KOPT-K1 (cell line): ENCODE measurements around the gene ID1.
"Not testable (repeated sequence)": the region's sequence is repeated elsewhere in the genome, so short reads cannot be mapped to it uniquely, and the experiment has no call there.

Source experiments
- H3K27ac ChIP-seq: fragments of 200-600 bp; sonication (generic); 2 replicates; pipeline ENCODE4 v1.5.1; 2016; ENCODE audit warnings: antibody characterized with exemption, mild to moderate bottlenecking, low read depth, low read length; ENCODE audit not compliant: poor library complexity, severe bottlenecking
- H3K36me3 ChIP-seq: fragments of 200-600 bp; sonication (generic); 2 replicates; pipeline ENCODE4 v1.5.1; 2017; ENCODE audit warnings: antibody characterized with exemption, mild to moderate bottlenecking, low read length, moderate library complexity; ENCODE audit not compliant: insufficient read depth
- H3K9me3 ChIP-seq: fragments of 200-600 bp; sonication (generic); 2 replicates; pipeline ENCODE4 v1.5.1; 2017; ENCODE audit warnings: antibody characterized with exemption, low read length, mild to moderate bottlenecking; ENCODE audit not compliant: insufficient read depth, poor library complexity, severe bottlenecking

ID1 gene

DNA sequence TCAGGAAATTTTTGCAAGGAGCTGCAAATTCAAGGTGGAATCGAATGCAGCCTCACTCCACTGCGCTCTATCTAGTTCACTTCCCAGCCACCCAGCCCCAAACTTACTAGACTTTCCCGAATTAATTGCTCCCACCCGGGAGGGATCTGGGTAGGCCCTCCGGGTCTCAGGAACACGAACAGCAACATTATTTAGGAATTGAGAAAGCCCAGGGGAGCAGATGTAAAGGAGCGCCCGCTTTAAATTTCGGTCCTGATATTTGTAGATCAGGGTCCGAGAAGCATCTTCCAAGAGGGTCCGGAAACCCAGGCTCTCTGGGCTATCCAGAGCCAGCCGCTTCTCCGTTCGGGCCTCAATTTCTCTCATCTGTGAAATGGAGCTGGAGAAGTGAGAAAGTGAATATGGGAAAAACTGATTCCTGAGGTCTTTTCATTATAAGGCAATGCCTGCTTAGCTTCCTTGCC, 490 bp upstream of the ID1 start:
- H3K9me3 ChIP-seq: no peaks in the 10 kb centered on the region
- H3K36me3 ChIP-seq: no peaks in the 10 kb centered on the region
- H3K27ac ChIP-seq: no peak overlapping the region

DNA sequence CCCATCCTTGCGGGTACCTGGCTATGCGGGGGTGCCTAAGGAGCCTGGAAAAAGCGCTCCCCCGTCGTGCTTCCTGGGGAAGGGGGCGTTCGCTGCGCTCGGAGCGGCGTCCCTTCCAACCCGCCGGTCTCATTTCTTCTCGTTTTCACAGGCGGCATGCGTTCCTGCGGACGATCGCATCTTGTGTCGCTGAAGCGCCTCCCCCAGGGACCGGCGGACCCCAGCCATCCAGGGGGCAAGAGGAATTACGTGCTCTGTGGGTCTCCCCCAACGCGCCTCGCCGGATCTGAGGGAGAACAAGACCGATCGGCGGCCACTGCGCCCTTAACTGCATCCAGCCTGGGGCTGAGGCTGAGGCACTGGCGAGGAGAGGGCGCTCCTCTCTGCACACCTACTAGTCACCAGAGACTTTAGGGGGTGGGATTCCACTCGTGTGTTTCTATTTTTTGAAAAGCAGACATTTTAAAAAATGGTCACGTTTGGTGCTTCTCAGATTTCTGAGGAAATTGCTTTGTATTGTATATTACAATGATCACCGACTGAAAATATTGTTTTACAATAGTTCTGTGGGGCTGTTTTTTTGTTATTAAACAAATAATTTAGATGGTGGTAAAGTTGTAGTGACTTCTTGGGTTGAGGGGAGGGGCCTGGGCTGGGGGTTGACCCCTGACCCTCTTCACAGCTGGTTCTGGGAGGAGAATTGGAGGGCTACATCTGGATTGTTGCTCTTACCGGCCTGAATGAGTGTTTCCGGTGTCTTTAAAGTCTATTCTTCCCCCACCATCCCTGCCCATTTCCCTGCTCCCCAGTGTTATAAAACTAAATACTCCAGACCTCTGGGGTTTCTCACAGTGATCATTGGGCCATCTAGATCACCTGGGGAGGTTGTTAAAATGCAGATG, 1.1 kb downstream of the ID1 start:
- H3K36me3 ChIP-seq: no peaks in the 10 kb centered on the region
- H3K27ac ChIP-seq: no peak overlapping the region
- no peaks in the 10 kb centered on the region for H3K9me3 ChIP-seq

DNA sequence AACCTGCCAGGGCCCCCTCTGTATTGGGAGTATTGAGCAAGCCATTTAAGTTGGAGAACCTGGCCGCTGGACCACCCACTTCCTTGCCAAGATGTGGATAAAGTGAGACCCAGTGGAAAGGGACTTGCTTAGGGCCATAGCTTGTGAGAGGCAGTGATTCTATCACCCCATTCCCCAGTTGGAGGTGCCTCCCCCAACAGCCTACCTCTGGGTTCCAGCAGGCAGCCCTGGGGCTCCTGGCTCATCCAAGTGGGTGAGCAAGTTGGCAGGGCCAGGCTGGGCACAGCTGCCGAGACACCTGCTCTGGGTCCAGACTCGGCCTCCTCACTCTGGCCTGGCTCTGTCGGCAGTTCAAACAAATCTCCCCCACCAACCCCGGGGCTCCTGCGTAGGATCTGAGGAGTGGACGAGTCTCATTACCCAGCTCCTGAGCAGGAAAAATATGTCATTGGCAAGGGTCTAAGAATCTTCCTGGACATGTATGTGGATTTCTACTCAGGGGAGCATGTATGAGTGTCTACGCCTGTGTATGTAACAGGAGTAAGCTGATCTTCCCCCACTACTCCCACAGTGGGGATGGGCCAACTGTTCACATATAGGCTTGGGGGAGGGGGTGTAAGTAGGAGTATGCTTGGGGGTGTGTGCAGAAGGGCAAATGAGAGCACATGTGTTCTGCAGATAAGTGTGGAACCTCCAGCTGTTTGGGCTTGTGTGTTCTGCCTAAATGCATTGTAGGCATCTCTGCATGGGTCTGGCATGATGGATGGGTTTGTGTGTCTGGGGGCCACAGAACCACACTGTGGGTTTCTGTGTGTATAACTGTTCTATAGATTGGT, 1.9 kb downstream of the ID1 start:
- Histone ChIP-seq H3K27ac (no peak overlapping the region), H3K36me3 (no peaks in the 10 kb centered on the region), H3K9me3 (no peaks in the 10 kb centered on the region)

- Histone ChIP-seq H3K27ac (no peak overlapping the region), H3K36me3 (no peaks in the 10 kb centered on the region), H3K9me3 (no peaks in the 10 kb centered on the region)
Observed at GRCh38 chr20:31607640-31608250, 2.7 kb downstream of the ID1 start.

DNA sequence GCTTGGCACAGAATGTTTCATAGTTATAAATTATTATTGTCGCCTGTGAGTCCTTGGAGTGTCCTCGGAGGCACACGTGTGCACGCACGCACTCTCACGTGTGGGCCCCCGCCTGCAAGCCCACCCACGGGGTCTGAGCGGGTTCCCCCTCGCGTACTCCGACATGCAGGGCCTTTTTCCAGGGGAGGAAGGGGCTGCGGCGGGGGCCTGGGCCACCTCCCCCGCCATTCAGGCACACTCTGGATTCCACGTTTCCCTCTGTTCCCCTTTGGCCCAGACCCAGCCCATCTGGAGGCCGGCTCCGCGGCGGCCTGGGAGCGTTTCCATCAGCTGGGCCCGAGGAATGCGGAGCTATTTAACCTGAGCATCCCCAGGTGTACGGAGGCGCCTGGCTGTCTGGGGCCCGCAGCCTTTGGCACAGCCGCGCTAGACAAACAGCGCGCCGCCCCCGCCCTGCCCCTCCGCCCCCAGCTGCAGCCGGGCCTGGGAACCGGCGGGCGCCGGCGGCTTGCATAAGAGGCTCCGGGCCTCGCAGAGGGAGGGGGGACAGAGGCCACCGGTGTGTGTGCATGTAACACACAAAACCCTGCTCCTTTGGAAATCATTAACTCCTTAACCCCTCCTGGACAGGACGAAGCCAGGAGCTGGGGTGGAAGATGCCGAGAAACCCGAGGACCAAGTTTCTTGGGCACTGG, 3.3 kb downstream of the ID1 start:
- no peak overlapping the region for H3K27ac ChIP-seq
- no peaks in the 10 kb centered on the region for H3K9me3 ChIP-seq
- no peaks in the 10 kb centered on the region for H3K36me3 ChIP-seq

GRCh38 chr20:31612271-31612640, 7.2 kb downstream of the ID1 start:
- not testable (repeated sequence) for H3K9me3 ChIP-seq, H3K27ac ChIP-seq, H3K36me3 ChIP-seq

- no peak overlapping the region for H3K27ac ChIP-seq
- H3K9me3 ChIP-seq: no peaks in the 10 kb centered on the region
- no peaks in the 10 kb centered on the region for H3K36me3 ChIP-seq
Observed at GRCh38 chr20:31615416-31615815, 10.3 kb downstream of the ID1 start.

DNA sequence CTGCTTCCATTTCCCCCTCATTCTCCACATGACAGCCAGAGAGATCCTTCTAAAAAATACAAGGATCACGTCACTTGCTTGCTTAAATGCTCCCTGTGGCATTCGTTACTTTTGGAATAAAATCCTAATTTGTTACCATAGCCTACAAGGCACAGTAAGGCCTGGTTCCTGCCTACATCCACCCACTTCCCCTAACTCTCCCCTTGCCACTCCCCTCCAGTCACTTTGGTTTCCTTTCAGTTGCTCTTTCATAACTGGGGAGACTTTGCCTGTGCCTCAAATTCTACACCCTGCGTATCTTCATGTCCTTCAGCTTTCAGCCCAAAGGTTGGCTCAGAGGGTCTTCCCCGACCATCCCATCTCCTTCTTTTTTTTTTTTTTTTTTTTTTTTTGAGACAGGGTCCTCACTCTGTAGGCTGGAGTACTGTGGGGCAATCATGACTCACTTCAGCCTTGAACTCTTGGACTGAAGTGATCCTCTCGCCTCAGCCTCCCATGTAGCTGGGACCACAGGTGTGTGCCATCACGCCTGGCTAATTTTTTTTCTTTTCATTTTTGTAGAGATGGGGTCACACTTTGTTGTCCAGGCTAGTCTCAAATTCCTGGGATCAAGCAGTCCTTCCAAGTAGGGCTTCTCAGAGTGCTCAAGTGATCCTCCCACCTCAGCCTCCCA, 12.5 kb downstream of the ID1 start:
- Histone ChIP-seq H3K9me3 (no peaks in the 10 kb centered on the region), H3K36me3 (no peaks in the 10 kb centered on the region), H3K27ac (no peak overlapping the region)

DNA sequence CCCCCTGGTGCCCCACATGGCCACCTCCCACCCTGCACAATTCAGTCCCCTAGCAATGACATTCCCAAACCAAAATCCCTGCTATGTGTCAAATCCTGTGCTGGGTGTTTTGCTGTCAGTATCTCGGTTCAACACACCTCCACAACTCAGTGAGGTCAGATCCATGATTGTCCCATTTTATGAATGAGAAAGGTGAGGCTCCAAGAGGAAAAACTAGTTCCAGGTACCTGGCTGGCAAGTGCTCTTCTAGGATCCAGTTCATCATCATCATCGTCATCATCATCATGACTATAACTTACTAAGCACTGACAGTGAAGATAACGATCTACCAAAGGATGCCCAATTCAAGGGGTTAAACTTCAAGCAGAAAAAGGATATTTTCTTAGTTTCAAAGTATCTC, 15.2 kb downstream of the ID1 start:
- H3K36me3 ChIP-seq: no peaks in the 10 kb centered on the region
- H3K9me3 ChIP-seq: no peaks in the 10 kb centered on the region
- no peak overlapping the region for H3K27ac ChIP-seq

- not testable (repeated sequence) for H3K36me3 ChIP-seq, H3K27ac ChIP-seq, H3K9me3 ChIP-seq
Observed at GRCh38 chr20:31623123-31623505, 18.0 kb downstream of the ID1 start.

GRCh38 chr20:31626534-31626933, 21.4 kb downstream of the ID1 start:
- not testable (repeated sequence) for H3K27ac ChIP-seq, H3K9me3 ChIP-seq, H3K36me3 ChIP-seq

- H3K9me3 ChIP-seq, H3K27ac ChIP-seq: not testable (repeated sequence)
Observed at GRCh38 chr20:31628057-31628456, 23.0 kb downstream of the ID1 start.

DNA sequence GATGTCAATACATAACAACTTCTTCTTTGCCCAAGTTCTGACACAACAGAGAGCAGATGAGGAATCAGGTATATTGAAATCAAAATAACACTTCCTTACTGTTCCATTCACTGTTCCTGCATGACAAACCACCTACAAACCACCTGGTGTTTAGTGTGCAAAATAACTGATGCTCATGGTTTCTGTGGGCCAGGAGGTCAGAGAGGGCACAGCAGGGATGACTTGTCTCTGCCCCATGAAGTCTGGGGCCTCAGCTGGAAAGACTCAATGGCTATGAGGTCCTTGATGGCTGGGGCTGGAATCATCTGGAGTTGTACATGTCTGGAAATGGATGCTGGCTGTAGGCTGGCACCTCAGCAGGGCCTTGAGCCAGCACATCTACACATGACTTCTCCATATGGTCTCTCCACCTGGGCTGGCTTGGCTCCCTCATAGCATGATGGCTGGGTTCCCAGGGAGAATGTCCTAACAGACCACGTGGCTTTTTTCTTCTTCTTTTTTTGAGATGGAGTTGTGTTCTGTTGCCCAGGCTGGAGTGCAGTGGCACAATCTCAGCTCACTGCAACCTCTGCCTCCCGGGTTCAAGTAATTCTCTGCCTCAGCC, 25.2 kb downstream of the ID1 start:
- H3K9me3 ChIP-seq: no peaks in the 10 kb centered on the region
- no peak overlapping the region for H3K27ac ChIP-seq
- no peaks in the 10 kb centered on the region for H3K36me3 ChIP-seq

More at GRCh38 chr20:31628057-31628456, 23.0 kb downstream of the ID1 start:
- not testable (repeated sequence) for H3K36me3 ChIP-seq
